GM23338 (cell line): Measurements from ENCODE around the gene OR10G8. TPM values are rescaled to one million over a fixed set of nuclear protein-coding genes. Genes with fewer than 3 reads are reported as not detected.

ENCODE experiments used
- ATAC-seq: fragments of 200-7000 bp; cut with Tn5 transposase; 3 replicates; pipeline ENCODE4 v1.9.1; 2020
- DNase-seq: peaks from one replicate; pipeline ENCODE4 v3.0.0-alpha.2; 2015; ENCODE audit warnings: low spot score
- H2AFZ ChIP-seq: fragments of 200-600 bp; sonication (generic); 2 replicates; pipeline ENCODE4 v1.8.0; 2016; ENCODE audit warnings: antibody characterized with exemption, mild to moderate bottlenecking, moderate library complexity
- H3F3A ChIP-seq: fragments of 200-600 bp; sonication (generic); replicated peaks from 2 replicates; pipeline ENCODE4 v1.8.0; 2017; ENCODE audit warnings: antibody characterized with exemption, mixed run types, low read depth
- H3K27ac ChIP-seq: fragments of 200-600 bp; sonication (generic); 2 replicates; pipeline ENCODE4 v1.6.1; 2016; ENCODE audit warnings: low read depth
- H3K27me3 ChIP-seq: fragments of 200-600 bp; sonication (generic); 2 replicates; pipeline ENCODE4 v1.8.0; 2016; ENCODE audit warnings: mild to moderate bottlenecking, mixed run types, moderate library complexity; ENCODE audit not compliant: insufficient read depth
- H3K36me3 ChIP-seq: fragments of 200-600 bp; sonication (generic); 2 replicates; pipeline ENCODE4 v1.8.0; 2016; ENCODE audit warnings: mild to moderate bottlenecking; ENCODE audit not compliant: insufficient read depth
- H3K4me1 ChIP-seq: fragments of 200-600 bp; sonication (generic); 2 replicates; pipeline ENCODE4 v1.8.0; 2016; ENCODE audit warnings: mild to moderate bottlenecking, moderate library complexity; ENCODE audit not compliant: insufficient read depth
- H3K4me2 ChIP-seq: fragments of 200-600 bp; sonication (generic); 2 replicates; pipeline ENCODE4 v1.7.1; 2017; ENCODE audit warnings: mixed run types
- H3K4me3 ChIP-seq: fragments of 200-600 bp; sonication (generic); 2 replicates; pipeline ENCODE4 v1.6.1; 2016; ENCODE audit warnings: mixed run types
- H3K79me2 ChIP-seq: fragments of 200-600 bp; sonication (generic); replicated peaks from 2 replicates; pipeline ENCODE4 v1.8.0; 2017; ENCODE audit warnings: mild to moderate bottlenecking; ENCODE audit not compliant: insufficient read depth
- H3K9me2 ChIP-seq: fragments of 200-600 bp; sonication (generic); 2 replicates; pipeline ENCODE4 v1.8.0; 2017; ENCODE audit not compliant: insufficient read depth
- H4K20me1 ChIP-seq: fragments of 200-600 bp; sonication (generic); replicated peaks from 2 replicates; pipeline ENCODE4 v1.8.0; 2017; ENCODE audit warnings: mild to moderate bottlenecking; ENCODE audit not compliant: insufficient read depth
- H3K27ac Mint-ChIP-seq: 2 replicates; pipeline ENCODE4 v1.8.0; 2020; ENCODE audit warnings: inconsistent platforms, mild to moderate bottlenecking, moderate library complexity, mixed read lengths
- H3K27me3 Mint-ChIP-seq: 3 replicates; pipeline ENCODE4 v1.8.0; 2022; ENCODE audit warnings: low read depth, mild to moderate bottlenecking, moderate library complexity, mixed read lengths, inconsistent platforms; ENCODE audit not compliant: insufficient read depth, poor library complexity
- H3K36me3 Mint-ChIP-seq: 3 replicates; pipeline ENCODE4 v1.8.0; 2021; ENCODE audit warnings: low read depth, mild to moderate bottlenecking, inconsistent platforms, moderate library complexity, mixed read lengths
- H3K4me1 Mint-ChIP-seq: 3 replicates; pipeline ENCODE4 v1.8.0; 2020; ENCODE audit warnings: mild to moderate bottlenecking, inconsistent platforms, mixed read lengths
- H3K4me3 Mint-ChIP-seq: 3 replicates; pipeline ENCODE4 v1.8.0; 2021; ENCODE audit warnings: moderate library complexity, mild to moderate bottlenecking, inconsistent platforms, mixed read lengths
- H3K9me3 Mint-ChIP-seq: 3 replicates; pipeline ENCODE4 v1.8.0; 2020; ENCODE audit warnings: moderate library complexity, mild to moderate bottlenecking, inconsistent platforms, mixed read lengths
- EZH2phosphoT487 ChIP-seq: fragments of 200-600 bp; sonication (generic); IDR thresholded peaks from one replicate; pipeline ENCODE4 v1.8.1; 2018; ENCODE audit warnings: antibody characterized with exemption; ENCODE audit not compliant: unreplicated experiment
- JUNB ChIP-seq: IDR thresholded peaks from one replicate; pipeline ENCODE4 v1.6.1; 2016; ENCODE audit warnings: antibody characterized with exemption; ENCODE audit not compliant: unreplicated experiment
- NANOG ChIP-seq: IDR thresholded peaks from 2 replicates; pipeline ENCODE4 v1.6.1; 2016; ENCODE audit warnings: antibody characterized with exemption, borderline replicate concordance
- POLR2AphosphoS5 ChIP-seq: IDR thresholded peaks from 2 replicates; pipeline ENCODE4 v1.6.1; 2016; ENCODE audit warnings: antibody characterized with exemption, low read depth
- ZNF114 ChIP-seq: fragments of 250-450 bp; sonication (Bioruptor Pico); IDR thresholded peaks from 2 replicates; pipeline ENCODE4 v1.5.0; 2020; ENCODE audit warnings: mild to moderate bottlenecking, moderate library complexity
- ZNF331 ChIP-seq: fragments of 250-450 bp; sonication (Bioruptor Pico); IDR thresholded peaks from 2 replicates; pipeline ENCODE4 v1.5.0; 2020; ENCODE audit warnings: low read depth, mild to moderate bottlenecking, moderate library complexity
- polyA plus RNA-seq: library from polyadenylated mRNA; unstranded; fragments of >200 nt; fragmentation: Nextera tagmentation; extraction: Ambion mirVana; gene quantifications from 2 replicates; pipeline ENCODE4 v1.2.1, GENCODE V29; 2016
- total RNA-seq: library from RNA; depleted of rRNA; stranded (reverse); fragments of >200 nt; shearing (Covaris generic); gene quantifications from 2 replicates; pipeline ENCODE4 v1.2.3, GENCODE V29; 2014
- TF ChIP-seq, protein P1 (sequence below): fragments of 250-450 bp; sonication (Bioruptor Pico); IDR thresholded peaks from 2 replicates; pipeline ENCODE4 v1.5.0; 2020; ENCODE audit warnings: mild to moderate bottlenecking, moderate library complexity

Gene OR10G8
- total and polyA plus RNA-seq, 2 experiments from 2014 or later = not detected

DNA sequence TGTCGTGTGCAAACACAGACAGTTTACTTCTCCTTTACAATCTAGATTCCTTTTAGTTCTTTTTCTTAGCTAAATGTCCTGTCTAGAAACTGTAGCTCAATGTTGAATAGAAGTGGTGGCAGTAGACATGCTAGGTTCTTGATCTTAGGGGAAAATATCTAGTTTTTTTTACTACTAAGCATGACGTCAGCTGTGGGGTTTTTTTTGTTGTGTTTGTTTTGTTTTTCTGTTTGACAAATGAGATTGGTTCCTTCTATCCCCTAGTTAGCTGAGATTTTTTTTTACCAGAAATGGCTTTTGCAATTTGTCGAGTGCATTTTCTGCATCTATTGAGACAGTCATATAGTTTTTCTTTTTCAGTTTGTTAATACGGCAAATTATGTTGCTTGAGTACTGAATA, 16.8 kb downstream of the OR10G8 start (continued):
- TF ChIP-seq, protein P1, sequence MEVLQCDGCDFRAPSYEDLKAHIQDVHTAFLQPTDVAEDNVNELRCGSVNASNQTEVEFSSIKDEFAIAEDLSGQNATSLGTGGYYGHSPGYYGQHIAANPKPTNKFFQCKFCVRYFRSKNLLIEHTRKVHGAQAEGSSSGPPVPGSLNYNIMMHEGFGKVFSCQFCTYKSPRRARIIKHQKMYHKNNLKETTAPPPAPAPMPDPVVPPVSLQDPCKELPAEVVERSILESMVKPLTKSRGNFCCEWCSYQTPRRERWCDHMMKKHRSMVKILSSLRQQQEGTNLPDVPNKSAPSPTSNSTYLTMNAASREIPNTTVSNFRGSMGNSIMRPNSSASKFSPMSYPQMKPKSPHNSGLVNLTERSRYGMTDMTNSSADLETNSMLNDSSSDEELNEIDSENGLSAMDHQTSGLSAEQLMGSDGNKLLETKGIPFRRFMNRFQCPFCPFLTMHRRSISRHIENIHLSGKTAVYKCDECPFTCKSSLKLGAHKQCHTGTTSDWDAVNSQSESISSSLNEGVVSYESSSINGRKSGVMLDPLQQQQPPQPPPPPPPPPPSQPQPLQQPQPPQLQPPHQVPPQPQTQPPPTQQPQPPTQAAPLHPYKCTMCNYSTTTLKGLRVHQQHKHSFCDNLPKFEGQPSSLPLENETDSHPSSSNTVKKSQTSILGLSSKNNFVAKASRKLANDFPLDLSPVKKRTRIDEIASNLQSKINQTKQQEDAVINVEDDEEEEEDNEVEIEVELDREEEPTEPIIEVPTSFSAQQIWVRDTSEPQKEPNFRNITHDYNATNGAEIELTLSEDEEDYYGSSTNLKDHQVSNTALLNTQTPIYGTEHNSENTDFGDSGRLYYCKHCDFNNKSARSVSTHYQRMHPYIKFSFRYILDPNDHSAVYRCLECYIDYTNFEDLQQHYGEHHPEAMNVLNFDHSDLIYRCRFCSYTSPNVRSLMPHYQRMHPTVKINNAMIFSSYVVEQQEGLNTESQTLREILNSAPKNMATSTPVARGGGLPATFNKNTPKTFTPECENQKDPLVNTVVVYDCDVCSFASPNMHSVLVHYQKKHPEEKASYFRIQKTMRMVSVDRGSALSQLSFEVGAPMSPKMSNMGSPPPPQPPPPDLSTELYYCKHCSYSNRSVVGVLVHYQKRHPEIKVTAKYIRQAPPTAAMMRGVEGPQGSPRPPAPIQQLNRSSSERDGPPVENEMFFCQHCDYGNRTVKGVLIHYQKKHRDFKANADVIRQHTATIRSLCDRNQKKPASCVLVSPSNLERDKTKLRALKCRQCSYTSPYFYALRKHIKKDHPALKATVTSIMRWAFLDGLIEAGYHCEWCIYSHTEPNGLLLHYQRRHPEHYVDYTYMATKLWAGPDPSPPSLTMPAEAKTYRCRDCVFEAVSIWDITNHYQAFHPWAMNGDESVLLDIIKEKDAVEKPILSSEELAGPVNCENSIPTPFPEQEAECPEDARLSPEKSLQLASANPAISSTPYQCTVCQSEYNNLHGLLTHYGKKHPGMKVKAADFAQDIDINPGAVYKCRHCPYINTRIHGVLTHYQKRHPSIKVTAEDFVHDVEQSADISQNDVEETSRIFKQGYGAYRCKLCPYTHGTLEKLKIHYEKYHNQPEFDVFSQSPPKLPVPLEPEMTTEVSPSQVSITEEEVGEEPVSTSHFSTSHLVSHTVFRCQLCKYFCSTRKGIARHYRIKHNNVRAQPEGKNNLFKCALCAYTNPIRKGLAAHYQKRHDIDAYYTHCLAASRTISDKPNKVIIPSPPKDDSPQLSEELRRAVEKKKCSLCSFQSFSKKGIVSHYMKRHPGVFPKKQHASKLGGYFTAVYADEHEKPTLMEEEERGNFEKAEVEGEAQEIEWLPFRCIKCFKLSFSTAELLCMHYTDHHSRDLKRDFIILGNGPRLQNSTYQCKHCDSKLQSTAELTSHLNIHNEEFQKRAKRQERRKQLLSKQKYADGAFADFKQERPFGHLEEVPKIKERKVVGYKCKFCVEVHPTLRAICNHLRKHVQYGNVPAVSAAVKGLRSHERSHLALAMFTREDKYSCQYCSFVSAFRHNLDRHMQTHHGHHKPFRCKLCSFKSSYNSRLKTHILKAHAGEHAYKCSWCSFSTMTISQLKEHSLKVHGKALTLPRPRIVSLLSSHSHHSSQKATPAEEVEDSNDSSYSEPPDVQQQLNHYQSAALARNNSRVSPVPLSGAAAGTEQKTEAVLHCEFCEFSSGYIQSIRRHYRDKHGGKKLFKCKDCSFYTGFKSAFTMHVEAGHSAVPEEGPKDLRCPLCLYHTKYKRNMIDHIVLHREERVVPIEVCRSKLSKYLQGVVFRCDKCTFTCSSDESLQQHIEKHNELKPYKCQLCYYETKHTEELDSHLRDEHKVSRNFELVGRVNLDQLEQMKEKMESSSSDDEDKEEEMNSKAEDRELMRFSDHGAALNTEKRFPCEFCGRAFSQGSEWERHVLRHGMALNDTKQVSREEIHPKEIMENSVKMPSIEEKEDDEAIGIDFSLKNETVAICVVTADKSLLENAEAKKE (CRISPR knock-in tag) = no peak
- TF ChIP-seq POLR2AphosphoS5 (no peak), ZNF114 (CRISPR knock-in tag) (no peak), ZNF331 (CRISPR knock-in tag) (no peak), JUNB (no peak)

DNA sequence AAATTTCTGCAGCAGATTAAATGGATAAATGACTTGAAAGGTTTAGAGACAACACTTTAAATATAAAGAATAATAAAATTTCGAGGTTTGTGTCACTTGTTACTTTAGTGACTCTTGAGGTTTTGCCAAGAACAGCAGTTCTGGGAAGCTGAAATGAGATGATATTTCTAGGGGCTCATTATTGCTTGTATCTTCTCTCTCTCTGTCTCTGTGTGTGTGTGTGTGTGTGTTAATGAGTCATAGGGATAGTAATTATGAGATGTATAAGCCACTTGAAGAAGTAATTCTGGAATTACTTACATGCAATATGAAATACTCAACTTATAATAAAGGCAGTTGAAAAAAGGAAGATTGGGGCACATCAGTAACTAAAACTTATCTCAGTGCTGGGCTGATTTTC, 24.1 kb downstream of the OR10G8 start:
- H3K4me3 Mint-ChIP-seq = no peak overlapping the region
- H3K9me3 Mint-ChIP-seq = no peaks in the 10 kb centered on the region
- H3K27ac Mint-ChIP-seq = no peak overlapping the region

More for the DNA sequence above, 24.1 kb downstream of the OR10G8 start:
- Histone ChIP-seq H2AFZ (no peak overlapping the region), H3K79me2 (no peaks in the 10 kb centered on the region), H3K4me2 (no peak overlapping the region), H3K9me2 (no peaks in the 10 kb centered on the region), H3K36me3 (no peaks in the 10 kb centered on the region), H3K4me3 (no peak overlapping the region), H3K27me3 (no peaks in the 10 kb centered on the region), H4K20me1 (no peaks in the 10 kb centered on the region), H3F3A (no peaks in the 10 kb centered on the region), H3K4me1 (no peaks in the 10 kb centered on the region), H3K27ac (no peak overlapping the region)
- no peaks in the 10 kb centered on the region for H3K4me1 Mint-ChIP-seq
- peaks cover 1% of the 10 kb centered on the region for H3K27me3 Mint-ChIP-seq
- no peak for ATAC-seq
- no peaks in the 10 kb centered on the region for H3K36me3 Mint-ChIP-seq
- DNase-seq = no peak
- TF ChIP-seq EZH2phosphoT487 = no peak
- no peak for TF ChIP-seq NANOG
